ENCODE data around the gene PLCB1. TPM values are rescaled to one million over a fixed set of nuclear protein-coding genes. Genes with fewer than 3 reads are reported as not detected.

The PLCB1 gene
- total and polyA plus RNA-seq, 2 donors (not counting 3 experiments of a cell fraction or from before 2014, with no cell fraction given) = 10.2 to 53.4 TPM

DNA sequence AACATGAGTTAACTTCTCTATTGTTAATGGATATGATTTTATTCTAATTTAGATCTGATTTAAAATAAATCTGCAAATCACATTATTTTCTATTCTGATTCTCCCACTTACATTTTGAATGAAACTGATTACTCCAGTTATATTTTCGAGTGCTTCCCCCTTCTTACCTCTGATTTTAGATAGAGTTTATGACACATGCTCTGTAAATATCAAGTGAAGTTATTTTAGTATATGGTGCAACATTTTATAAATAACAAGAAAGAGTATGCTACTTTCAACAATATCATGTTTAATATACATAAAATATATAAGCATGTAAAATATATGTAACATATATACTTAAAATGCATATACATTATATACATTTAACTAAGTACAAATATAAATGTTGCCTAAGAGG, 38.9 kb downstream of the PLCB1 start:
- no TSS peak for BruUV-seq (replicated peaks)
- intact Hi-C loops (cut with micrococcal nuclease) = no loop called here
- Histone ChIP-seq H2AFZ (ENCODE audit: low read depth, low read length) (no peak overlapping the region), H3K27me3 (ENCODE audit: control insufficient read depth in 2 of 2, insufficient read depth in 2 of 2, low read length in 2 of 2) (no peaks in the 10 kb centered on the region), H3K4me1 (ENCODE audit: control insufficient read depth, extremely low read depth, insufficient read depth, low read length) (no peaks in the 10 kb centered on the region), H3K79me2 (ENCODE audit: control insufficient read depth, insufficient read depth, low read length) (peaks cover 2% of the 10 kb centered on the region), H3K4me3 (replicated peaks in 1 of 3; ENCODE audit: insufficient read depth in 1 of 3, low read depth in 1 of 3, low read length in 3 of 3) (no peak overlapping the region), H3K9me3 (replicated peaks; ENCODE audit: control insufficient read depth, insufficient read depth, low read length) (no peaks in the 10 kb centered on the region), H3K9ac (replicated peaks; ENCODE audit: extremely low read depth, insufficient read depth, low read length) (no peak overlapping the region), H4K20me1 (replicated peaks; ENCODE audit: control insufficient read depth, extremely low read depth, insufficient read depth, low read length) (no peaks in the 10 kb centered on the region), H3K27ac (ENCODE audit: insufficient read depth, low read depth, low read length) (no peak overlapping the region), H3K36me3 (ENCODE audit: control insufficient read depth in 2 of 2, extremely low read depth in 1 of 2, insufficient read depth in 2 of 2, low read length in 2 of 2) (no peaks in the 10 kb centered on the region), H3K4me2 (ENCODE audit: insufficient read depth, low read length) (no peak overlapping the region), H3K9me1 (replicated peaks; ENCODE audit: control insufficient read depth, extremely low read depth, insufficient read depth, low read length) (no peaks in the 10 kb centered on the region)
- TF ChIP-seq, protein P1, sequence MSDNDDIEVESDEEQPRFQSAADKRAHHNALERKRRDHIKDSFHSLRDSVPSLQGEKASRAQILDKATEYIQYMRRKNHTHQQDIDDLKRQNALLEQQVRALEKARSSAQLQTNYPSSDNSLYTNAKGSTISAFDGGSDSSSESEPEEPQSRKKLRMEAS (IDR thresholded peaks at IDR 0.05; ENCODE audit: insufficient read depth, insufficient read length) = no peak
- TF ChIP-seq GATA2 (IDR thresholded peaks at IDR 0.05; ENCODE audit: insufficient read depth, insufficient read length, low read depth, low read length) (no peak), JUN (IDR thresholded peaks at IDR 0.05; ENCODE audit: borderline replicate concordance, insufficient read depth, insufficient read length, low read depth) (no peak), FOS (IDR thresholded peaks at IDR 0.05; ENCODE audit: borderline replicate concordance, insufficient read depth, low read length) (no peak), POLR2AphosphoS5 (IDR thresholded peaks at IDR 0.05; ENCODE audit: insufficient read depth, low read depth, low read length) (no peak), MYC (IDR thresholded peaks at IDR 0.05; ENCODE audit: low read depth, low read length) (no peak), EZH2 (IDR thresholded peaks at IDR 0.05; ENCODE audit: borderline replicate concordance, low read depth, low read length, severe bottlenecking) (no peak), POLR2A (IDR thresholded peaks at IDR 0.05; ENCODE audit: low read depth, low read length) (no peak)
- TF ChIP-seq, protein P2, sequence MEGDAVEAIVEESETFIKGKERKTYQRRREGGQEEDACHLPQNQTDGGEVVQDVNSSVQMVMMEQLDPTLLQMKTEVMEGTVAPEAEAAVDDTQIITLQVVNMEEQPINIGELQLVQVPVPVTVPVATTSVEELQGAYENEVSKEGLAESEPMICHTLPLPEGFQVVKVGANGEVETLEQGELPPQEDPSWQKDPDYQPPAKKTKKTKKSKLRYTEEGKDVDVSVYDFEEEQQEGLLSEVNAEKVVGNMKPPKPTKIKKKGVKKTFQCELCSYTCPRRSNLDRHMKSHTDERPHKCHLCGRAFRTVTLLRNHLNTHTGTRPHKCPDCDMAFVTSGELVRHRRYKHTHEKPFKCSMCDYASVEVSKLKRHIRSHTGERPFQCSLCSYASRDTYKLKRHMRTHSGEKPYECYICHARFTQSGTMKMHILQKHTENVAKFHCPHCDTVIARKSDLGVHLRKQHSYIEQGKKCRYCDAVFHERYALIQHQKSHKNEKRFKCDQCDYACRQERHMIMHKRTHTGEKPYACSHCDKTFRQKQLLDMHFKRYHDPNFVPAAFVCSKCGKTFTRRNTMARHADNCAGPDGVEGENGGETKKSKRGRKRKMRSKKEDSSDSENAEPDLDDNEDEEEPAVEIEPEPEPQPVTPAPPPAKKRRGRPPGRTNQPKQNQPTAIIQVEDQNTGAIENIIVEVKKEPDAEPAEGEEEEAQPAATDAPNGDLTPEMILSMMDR (IDR thresholded peaks at IDR 0.05; ENCODE audit: extremely low read depth in 1 of 2, insufficient read depth in 1 of 2, low read depth in 1 of 2, low read length in 2 of 2) = no peak
- ChIA-PET CTCF (interaction anchor here (0.9 to 1.0 kb wide), 2 partner anchors 9 to 11 kb away, joined by 3 read pairs; no protein-coding TSS in a partner anchor), POLR2A (no interaction called here)
- FAIRE-seq (no peak), DNase-seq (ENCODE audit: low read depth, low spot score) (no peak)
- dilution Hi-C loops (cut with MboI; ENCODE audit: extremely low pct_ligation_motif_present, low sequenced_read_pairs) = no loop called here
